BJ (cell line): ENCODE data around the gene GABBR2. TPM values are rescaled to one million over a fixed set of nuclear protein-coding genes. Genes with fewer than 3 reads are reported as not detected.
"Not testable (repeated sequence)": the region's sequence is repeated elsewhere in the genome, so short reads cannot be mapped to it uniquely, and the experiment has no call there.

ENCODE experiments used
- CTCF ChIA-PET: fragments of 350-600 bp; formaldehyde crosslinking; extraction: SDS; loops from one replicate; lab custom pipeline; 2021; ENCODE audit warnings: antibody characterized with exemption, inconsistent platforms; lab: Yijun Ruan, JAX
- POLR2A ChIA-PET: fragments of 300-600 bp; sonication (Branson Sonifier 250); formaldehyde crosslinking; extraction: SDS; loops from one replicate; lab custom pipeline; 2021; ENCODE audit warnings: antibody characterized with exemption; lab: Charles Lee
- DNase-seq: peaks from one replicate; pipeline ENCODE4 v3.0.0-alpha.2; 2011; ENCODE audit warnings: low read depth
- H3K27me3 ChIP-seq: 2 replicates; pipeline ENCODE4 v1.6.0; 2011; ENCODE audit warnings: low read length; ENCODE audit not compliant: control insufficient read depth, insufficient read depth
- H3K36me3 ChIP-seq: 2 replicates; pipeline ENCODE4 v1.5.1; 2011; ENCODE audit warnings: low read length; ENCODE audit not compliant: control insufficient read depth, insufficient read depth
- H3K4me3 ChIP-seq: 2 replicates; pipeline ENCODE4 v1.5.1; 2011; ENCODE audit warnings: low read depth, mild to moderate bottlenecking, control low read depth, low read length
- CTCF ChIP-seq: IDR thresholded peaks from 2 replicates; pipeline ENCODE4 v1.5.1; 2011; ENCODE audit warnings: low read depth, mild to moderate bottlenecking, control low read depth, inconsistent platforms, low read length, moderate library complexity; ENCODE audit not compliant: insufficient read depth
- polyA plus RNA-seq: library from polyadenylated mRNA; depleted of rRNA; stranded (reverse); fragments of >200 nt; gene quantifications from 2 replicates; pipeline ENCODE4 v1.2.3, GENCODE V29; 2011

The GABBR2 gene
- polyA plus RNA-seq, 1 experiment, result 1.6 TPM

GRCh38 chr9:98501819-98502218, 206.9 kb downstream of the GABBR2 start:
- POLR2A ChIA-PET, result no interaction called here
- CTCF ChIA-PET, result interaction anchor here (2.2 kb wide), 1 partner anchor 10 kb away, joined by 6 read pairs; no protein-coding TSS in a partner anchor

GRCh38 chr9:98501259-98501658, 207.5 kb downstream of the GABBR2 start:
- H3K36me3 ChIP-seq, H3K27me3 ChIP-seq, DNase-seq, H3K4me3 ChIP-seq, POLR2A ChIA-PET: not testable (repeated sequence)
- CTCF ChIA-PET, result interaction anchor here (2.2 kb wide), 1 partner anchor 9 kb away, joined by 6 read pairs; no protein-coding TSS in a partner anchor

More at GRCh38 chr9:98501819-98502218, 206.9 kb downstream of the GABBR2 start:
- TF ChIP-seq CTCF, result no peak
- Histone ChIP-seq H3K27me3 (no peaks in the 10 kb centered on the region), H3K36me3 (no peaks in the 10 kb centered on the region), H3K4me3 (no peak overlapping the region)
- DNase-seq, result no peak

GRCh38 chr9:98500337-98500919, 208.3 kb downstream of the GABBR2 start:
- TF ChIP-seq CTCF, result no peak
- Histone ChIP-seq H3K36me3 (no peaks in the 10 kb centered on the region), H3K4me3 (no peak overlapping the region), H3K27me3 (no peaks in the 10 kb centered on the region)
- POLR2A ChIA-PET, result no interaction called here
- no peak for DNase-seq
- CTCF ChIA-PET, result no interaction called here

GRCh38 chr9:98495530-98495929, 213.2 kb downstream of the GABBR2 start:
- ChIA-PET CTCF (no interaction called here), POLR2A (no interaction called here)
- no peaks in the 10 kb centered on the region for H3K27me3 ChIP-seq
- no peak overlapping the region for H3K4me3 ChIP-seq
- H3K36me3 ChIP-seq, result no peaks in the 10 kb centered on the region
- TF ChIP-seq CTCF, result no peak
- DNase-seq, result no peak

- no peak overlapping the region for H3K4me3 ChIP-seq
- no peaks in the 10 kb centered on the region for H3K27me3 ChIP-seq
- no peak for DNase-seq
- no peak for TF ChIP-seq CTCF
- ChIA-PET CTCF (no interaction called here), POLR2A (no interaction called here)
- no peaks in the 10 kb centered on the region for H3K36me3 ChIP-seq
Measured at GRCh38 chr9:98494852-98495251, 213.9 kb downstream of the GABBR2 start.

GRCh38 chr9:98491828-98492227, 216.9 kb downstream of the GABBR2 start:
- ChIA-PET CTCF (interaction anchor here (0.7 to 2.2 kb wide), 2 partner anchors 10 to 166 kb away, joined by 3 to 6 read pairs; no protein-coding TSS in a partner anchor), POLR2A (no interaction called here)
- Histone ChIP-seq H3K4me3 (no peak overlapping the region), H3K36me3 (no peaks in the 10 kb centered on the region), H3K27me3 (no peaks in the 10 kb centered on the region)
- no peak for TF ChIP-seq CTCF
- DNase-seq, result no peak
